ENCODE data around the gene PRRG2. TPM values are rescaled to one million over a fixed set of nuclear protein-coding genes. Genes with fewer than 3 reads are reported as not detected.
"Not testable (repeated sequence)": the region's sequence is repeated elsewhere in the genome, so short reads cannot be mapped to it uniquely, and the experiment has no call there.

The PRRG2 gene
- total and polyA plus RNA-seq, 4 donors, result 0.49 to 4.1 (median 1.2) TPM; not detected in 1

- H3K36me3 ChIP-seq (ENCODE audit: control insufficient read depth in 1 of 2, insufficient read depth in 2 of 2, low read length in 1 of 2), result peaks cover 0 to 4% of the 10 kb centered on the region in 2 donors
- intact Hi-C loops (cut with DNase I), result no loop called here
- H3K9me3 ChIP-seq (ENCODE audit: control insufficient read depth, low read length), result no peaks in the 10 kb centered on the region
These were observed 24.5 kb downstream of the PRRG2 start for GRCh38 chr19:49605605-49606004.

DNA sequence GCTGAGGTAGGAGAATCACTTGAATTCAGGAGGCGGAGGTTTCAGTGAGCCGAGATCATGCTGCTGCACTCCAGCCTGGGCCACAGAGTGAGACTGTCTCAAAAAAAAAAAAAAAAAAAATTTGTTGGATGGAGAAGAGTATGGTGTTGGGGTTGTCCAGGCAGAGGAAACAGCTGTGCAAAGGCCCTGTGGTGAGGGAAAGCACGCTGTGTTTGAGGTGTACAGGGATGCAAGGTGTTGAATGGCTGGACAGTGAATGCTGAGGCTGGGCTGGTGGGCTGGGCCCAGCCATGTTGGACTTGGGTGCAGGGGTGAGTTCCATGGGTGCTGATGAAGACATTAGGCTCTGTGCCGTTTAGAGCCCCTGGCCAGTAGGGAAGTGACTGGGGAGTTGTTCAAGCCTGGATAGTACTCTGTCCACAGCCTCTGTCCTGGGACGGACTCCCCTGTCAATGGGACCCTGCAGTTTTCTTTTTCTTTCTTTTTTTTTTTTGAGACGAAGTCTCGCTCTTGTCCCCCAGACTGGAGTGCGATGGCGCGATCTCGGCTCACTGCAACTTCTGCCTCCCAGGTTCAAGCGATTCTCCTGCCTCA is 28.5 kb downstream of the PRRG2 start:
- intact Hi-C loops (cut with DNase I), result no loop called here
- Histone ChIP-seq H3K4me1 (ENCODE audit: control insufficient read depth in 1 of 2, insufficient read depth in 2 of 2, low read length in 2 of 2) (no peaks in the 10 kb centered on the region), H3K27me3 (ENCODE audit: control insufficient read depth in 1 of 2, insufficient read depth in 2 of 2, low read length in 1 of 2) (no peaks in the 10 kb centered on the region), H3K36me3 (ENCODE audit: control insufficient read depth in 1 of 2, insufficient read depth in 2 of 2, low read length in 1 of 2) (no peaks in the 10 kb centered on the region), H3K9me3 (ENCODE audit: control insufficient read depth, low read length) (no peaks in the 10 kb centered on the region), H3K27ac (ENCODE audit: low read depth in 1 of 2, low read length in 2 of 2) (no peak overlapping the region), H3K4me3 (ENCODE audit: low read length in 2 of 2) (no peak overlapping the region)
- ATAC-seq (ENCODE audit: low FRiP score) (no peak), DNase-seq (no peak)
- 93 to 95% methylated on average over 12 of the region's 12 CpGs for WGBS, 2 donors

More at GRCh38 chr19:49605605-49606004, 24.5 kb downstream of the PRRG2 start:
- Histone ChIP-seq H3K4me1 (ENCODE audit: control insufficient read depth in 1 of 2, insufficient read depth in 2 of 2, low read length in 2 of 2) (no peaks in the 10 kb centered on the region), H3K4me3 (ENCODE audit: low read length in 2 of 2) (no peak overlapping the region), H3K27ac (ENCODE audit: low read depth in 1 of 2, low read length in 2 of 2) (no peak overlapping the region), H3K27me3 (ENCODE audit: control insufficient read depth in 1 of 2, insufficient read depth in 2 of 2, low read length in 1 of 2) (no peaks in the 10 kb centered on the region)
- WGBS, 2 donors, result 44 to 49% methylated on average over 7 of the region's 7 CpGs
- ATAC-seq (ENCODE audit: low FRiP score), result no peak
- DNase-seq, result no peak

GRCh38 chr19:49613374-49613773 is 32.3 kb downstream of the PRRG2 start:
- DNase-seq, result no peak
- Histone ChIP-seq H3K27me3 (ENCODE audit: control insufficient read depth in 1 of 2, insufficient read depth in 2 of 2, low read length in 1 of 2) (no peaks in the 10 kb centered on the region), H3K27ac (ENCODE audit: low read depth in 1 of 2, low read length in 2 of 2) (no peak overlapping the region), H3K4me1 (ENCODE audit: control insufficient read depth in 1 of 2, insufficient read depth in 2 of 2, low read length in 2 of 2) (no peaks in the 10 kb centered on the region), H3K4me3 (ENCODE audit: low read length in 2 of 2) (no peak overlapping the region), H3K36me3 (ENCODE audit: control insufficient read depth in 1 of 2, insufficient read depth in 2 of 2, low read length in 1 of 2) (peaks cover 0 to 6% of the 10 kb centered on the region in 2 donors), H3K9me3 (ENCODE audit: control insufficient read depth, low read length) (no peaks in the 10 kb centered on the region)
- whole genome bisulfite sequencing, 2 donors, result 67% methylated on average over 4 of the region's 4 CpGs
- intact Hi-C loops (cut with DNase I), result no loop called here
- no peak for ATAC-seq (ENCODE audit: low FRiP score)

DNA sequence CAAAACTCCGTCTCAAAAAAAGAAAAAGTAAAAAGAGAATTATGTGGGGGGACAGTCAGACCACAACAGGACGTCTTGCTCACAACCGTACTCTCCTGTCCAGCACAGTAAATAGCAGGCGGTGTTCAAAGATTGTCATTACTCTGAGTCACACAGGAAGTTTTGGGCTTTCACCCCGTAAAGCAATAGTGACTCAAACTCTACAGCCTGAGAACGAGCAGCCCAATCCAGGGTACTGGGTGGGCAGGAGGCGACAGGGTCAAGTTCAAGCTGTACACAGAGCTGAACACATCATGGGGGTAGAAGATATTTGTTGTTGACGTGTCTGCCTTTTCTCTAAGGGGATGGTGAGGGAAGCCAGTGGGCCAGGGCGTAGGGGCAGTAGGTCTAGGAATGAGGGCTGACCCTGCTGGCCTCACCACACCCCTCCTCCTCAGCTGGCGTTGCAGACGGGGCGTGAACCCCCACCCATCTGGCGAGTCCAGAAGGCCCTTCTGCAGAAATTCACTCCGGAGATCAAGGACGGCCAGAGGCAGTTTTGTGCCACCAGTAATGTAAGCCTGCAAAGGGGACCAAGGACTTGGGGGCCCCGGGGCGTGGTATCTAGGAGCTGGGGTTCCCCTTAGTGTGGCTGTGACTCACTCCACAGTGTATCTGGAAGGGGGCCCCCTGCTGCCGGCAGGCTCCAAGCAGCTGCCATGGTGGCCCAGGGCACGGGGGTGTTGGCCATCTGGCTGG is 33.1 kb downstream of the PRRG2 start:
- Histone ChIP-seq H3K4me3 (ENCODE audit: low read length in 2 of 2) (no peak overlapping the region), H3K9me3 (ENCODE audit: control insufficient read depth, low read length) (no peaks in the 10 kb centered on the region), H3K27me3 (ENCODE audit: control insufficient read depth in 1 of 2, insufficient read depth in 2 of 2, low read length in 1 of 2) (no peaks in the 10 kb centered on the region), H3K36me3 (ENCODE audit: control insufficient read depth in 1 of 2, insufficient read depth in 2 of 2, low read length in 1 of 2) (peaks cover 0 to 8% of the 10 kb centered on the region in 2 donors), H3K27ac (ENCODE audit: low read depth in 1 of 2, low read length in 2 of 2) (no peak overlapping the region), H3K4me1 (ENCODE audit: control insufficient read depth in 1 of 2, insufficient read depth in 2 of 2, low read length in 2 of 2) (no peaks in the 10 kb centered on the region)
- ATAC-seq (ENCODE audit: low FRiP score) (no peak), DNase-seq (no peak)
- WGBS, 2 donors, result 78 to 80% methylated on average over 19 of the region's 19 CpGs
- intact Hi-C loops (cut with DNase I), result no loop called here

GRCh38 chr19:49615861-49616260 is 34.7 kb downstream of the PRRG2 start:
- Histone ChIP-seq H3K9me3 (ENCODE audit: control insufficient read depth, low read length) (no peaks in the 10 kb centered on the region), H3K27me3 (ENCODE audit: control insufficient read depth in 1 of 2, insufficient read depth in 2 of 2, low read length in 1 of 2) (no peaks in the 10 kb centered on the region), H3K4me3 (ENCODE audit: low read length in 2 of 2) (no peak overlapping the region), H3K4me1 (ENCODE audit: control insufficient read depth in 1 of 2, insufficient read depth in 2 of 2, low read length in 2 of 2) (no peaks in the 10 kb centered on the region), H3K36me3 (ENCODE audit: control insufficient read depth in 1 of 2, insufficient read depth in 2 of 2, low read length in 1 of 2) (peaks cover 0 to 11% of the 10 kb centered on the region in 2 donors), H3K27ac (ENCODE audit: low read depth in 1 of 2, low read length in 2 of 2) (no peak overlapping the region)
- intact Hi-C loops (cut with DNase I), result no loop called here
- ATAC-seq (ENCODE audit: low FRiP score) (no peak), DNase-seq (no peak)
- 95 to 97% methylated on average over 23 of the region's 23 CpGs for WGBS, 2 donors

DNA sequence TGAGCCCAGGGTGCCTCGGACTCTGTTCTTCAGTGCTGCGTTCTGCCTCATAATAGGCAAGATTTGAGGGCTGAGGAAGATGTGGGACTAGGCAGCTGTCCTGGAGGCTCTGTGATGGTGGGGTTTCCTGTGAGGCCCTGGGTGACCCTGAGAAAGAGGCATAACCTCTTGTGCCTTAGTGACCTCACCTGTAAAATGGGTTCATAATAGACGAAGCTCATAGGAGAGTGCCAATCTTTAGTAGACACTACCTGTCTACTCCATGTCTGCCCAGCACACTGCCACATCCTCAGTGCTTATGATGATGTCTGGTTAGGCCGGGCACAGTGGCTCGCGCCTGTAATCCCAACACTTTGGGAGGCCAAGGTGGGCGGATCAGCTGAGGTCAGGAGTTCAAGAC is 35.4 kb downstream of the PRRG2 start:
- peaks cover 0 to 11% of the 10 kb centered on the region in 2 donors for H3K36me3 ChIP-seq (ENCODE audit: control insufficient read depth in 1 of 2, insufficient read depth in 2 of 2, low read length in 1 of 2)

GRCh38 chr19:49616945-49617344 is 35.8 kb downstream of the PRRG2 start:
- H3K27me3 ChIP-seq (ENCODE audit: control insufficient read depth in 1 of 2, insufficient read depth in 2 of 2, low read length in 1 of 2), result no peaks in the 10 kb centered on the region
- no peak overlapping the region for H3K27ac ChIP-seq (ENCODE audit: low read depth in 1 of 2, low read length in 2 of 2)
- intact Hi-C loops (cut with DNase I), result no loop called here
- H3K4me3 ChIP-seq (ENCODE audit: low read length in 2 of 2), result no peak overlapping the region
- 90 to 94% methylated on average over 7 of the region's 7 CpGs for WGBS, 2 donors
- H3K4me1 ChIP-seq (ENCODE audit: control insufficient read depth in 1 of 2, insufficient read depth in 2 of 2, low read length in 2 of 2), result no peaks in the 10 kb centered on the region
- H3K36me3 ChIP-seq (ENCODE audit: control insufficient read depth in 1 of 2, insufficient read depth in 2 of 2, low read length in 1 of 2), result peaks cover 0 to 11% of the 10 kb centered on the region in 2 donors
- no peaks in the 10 kb centered on the region for H3K9me3 ChIP-seq (ENCODE audit: control insufficient read depth, low read length)
- DNase-seq (no peak), ATAC-seq (ENCODE audit: low FRiP score) (no peak)

More for the DNA sequence above, 35.4 kb downstream of the PRRG2 start:
- Histone ChIP-seq H3K4me1 (ENCODE audit: control insufficient read depth in 1 of 2, insufficient read depth in 2 of 2, low read length in 2 of 2) (no peaks in the 10 kb centered on the region), H3K27me3 (ENCODE audit: control insufficient read depth in 1 of 2, insufficient read depth in 2 of 2, low read length in 1 of 2) (no peaks in the 10 kb centered on the region), H3K9me3 (ENCODE audit: control insufficient read depth, low read length) (no peaks in the 10 kb centered on the region), H3K27ac (ENCODE audit: low read depth in 1 of 2, low read length in 2 of 2) (no peak overlapping the region), H3K4me3 (ENCODE audit: low read length in 2 of 2) (no peak overlapping the region)
- ATAC-seq (ENCODE audit: low FRiP score) (no peak), DNase-seq (no peak)
- 95 to 96% methylated on average over 7 of the region's 7 CpGs for WGBS, 2 donors
- intact Hi-C loops (cut with DNase I), result no loop called here

DNA sequence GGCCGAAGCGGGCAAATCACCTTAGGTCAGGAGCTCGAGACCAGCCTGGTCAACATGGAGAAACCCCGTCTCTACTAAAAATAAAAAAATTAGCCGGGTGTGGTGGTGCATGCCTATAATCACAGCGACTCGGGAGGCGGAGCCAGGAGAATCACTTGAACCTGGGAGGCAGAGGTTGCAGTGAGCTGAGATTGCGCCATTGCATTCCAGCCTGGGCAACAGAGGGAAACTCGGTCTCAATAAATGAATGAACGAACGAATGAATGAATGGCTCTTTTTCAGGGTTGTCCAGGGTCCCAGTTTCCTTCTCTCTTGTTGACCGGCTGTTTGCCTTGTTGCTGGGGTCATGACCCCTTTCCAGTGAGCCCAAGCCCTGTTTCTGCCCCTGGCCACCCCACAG is 36.7 kb downstream of the PRRG2 start:
- H3K27ac ChIP-seq (ENCODE audit: low read depth in 1 of 2, low read length in 2 of 2); H3K27me3 ChIP-seq (ENCODE audit: control insufficient read depth in 1 of 2, insufficient read depth in 2 of 2, low read length in 1 of 2); H3K4me1 ChIP-seq (ENCODE audit: control insufficient read depth in 1 of 2, insufficient read depth in 2 of 2, low read length in 2 of 2); ATAC-seq (ENCODE audit: low FRiP score); H3K4me3 ChIP-seq (ENCODE audit: low read length in 2 of 2); DNase-seq; intact Hi-C loops (cut with DNase I); H3K9me3 ChIP-seq (ENCODE audit: control insufficient read depth, low read length): not testable (repeated sequence)
- peaks cover 0 to 11% of the 10 kb centered on the region in 2 donors for H3K36me3 ChIP-seq (ENCODE audit: control insufficient read depth in 1 of 2, insufficient read depth in 2 of 2, low read length in 1 of 2)
- WGBS, 2 donors, result 91 to 93% methylated on average over 13 of the region's 13 CpGs
